ENCODE data around the gene CCDC28B.

GRCh38 chr1:32205401-32206370 lies 5.3 kb downstream of the CCDC28B start, which contains the start of gene IQCC:
- TF ChIP-seq FOXP2 (optimal IDR thresholded peaks at IDR 0.05; ENCODE audit: borderline replicate concordance, extremely low read depth, extremely low read length, insufficient read depth) (peak; percentile 65), REST (IDR thresholded peaks at IDR 0.05; ENCODE audit: insufficient read depth in 1 of 2, low read depth in 2 of 2, low read length in 2 of 2) (no peak), TAF1 (IDR thresholded peaks at IDR 0.05; ENCODE audit: borderline replicate concordance, insufficient read depth, low read length) (no peak), POLR2AphosphoS5 (IDR thresholded peaks at IDR 0.05; ENCODE audit: low read depth, low read length) (peak; percentile 83), SIN3A (IDR thresholded peaks at IDR 0.05; ENCODE audit: borderline replicate concordance, insufficient read depth, low read length) (no peak)

Measured in PFSK-1 (cell line).